RWPE2 (cell line): ENCODE results near the gene THSD4.
A peak's percentile ranks its signal among the peaks of the same experiment; 100 is the strongest.

ENCODE experiments used
- ATAC-seq: fragments of 200-7000 bp; cut with Tn5 transposase; 3 replicates; pipeline ENCODE4 v1.9.1; 2021; ENCODE audit warnings: low read depth
- DNase-seq: peaks from one replicate; pipeline ENCODE4 v3.0.0-alpha.2; 2020; ENCODE audit warnings: low spot score
- H3K27ac ChIP-seq: fragments of 450-650 bp; 2 replicates; pipeline ENCODE4 v1.5.1; 2017; ENCODE audit warnings: mild to moderate bottlenecking; ENCODE audit not compliant: poor library complexity, severe bottlenecking
- H3K27me3 ChIP-seq: fragments of 250-450 bp; sonication (Bioruptor Pico); 2 replicates; pipeline ENCODE4 v1.5.1; 2021; ENCODE audit warnings: mild to moderate bottlenecking, moderate library complexity; ENCODE audit not compliant: insufficient read depth, poor library complexity, severe bottlenecking
- H3K36me3 ChIP-seq: fragments of 250-450 bp; sonication (Bioruptor Pico); 2 replicates; pipeline ENCODE4 v1.5.1; 2020; ENCODE audit warnings: low read depth, mild to moderate bottlenecking, moderate library complexity
- H3K4me1 ChIP-seq: fragments of 250-450 bp; sonication (Bioruptor Pico); 2 replicates; pipeline ENCODE4 v1.5.1; 2021; ENCODE audit warnings: mild to moderate bottlenecking, moderate library complexity; ENCODE audit not compliant: insufficient read depth, poor library complexity, severe bottlenecking
- H3K4me3 ChIP-seq: fragments of 250-450 bp; sonication (Bioruptor Pico); 2 replicates; pipeline ENCODE4 v1.5.1; 2021; ENCODE audit warnings: mild to moderate bottlenecking, moderate library complexity; ENCODE audit not compliant: severe bottlenecking
- H3K9me3 ChIP-seq: fragments of 250-450 bp; sonication (Bioruptor Pico); 2 replicates; pipeline ENCODE4 v1.5.1; 2021; ENCODE audit warnings: mild to moderate bottlenecking, moderate library complexity; ENCODE audit not compliant: severe bottlenecking
- TF ChIP-seq, protein P1 (sequence below): fragments of 450-650 bp; IDR thresholded peaks from one replicate; pipeline ENCODE4 v1.5.1; 2017; ENCODE audit warnings: mild to moderate bottlenecking, moderate library complexity; ENCODE audit not compliant: poor library complexity, severe bottlenecking

The THSD4 gene

DNA sequence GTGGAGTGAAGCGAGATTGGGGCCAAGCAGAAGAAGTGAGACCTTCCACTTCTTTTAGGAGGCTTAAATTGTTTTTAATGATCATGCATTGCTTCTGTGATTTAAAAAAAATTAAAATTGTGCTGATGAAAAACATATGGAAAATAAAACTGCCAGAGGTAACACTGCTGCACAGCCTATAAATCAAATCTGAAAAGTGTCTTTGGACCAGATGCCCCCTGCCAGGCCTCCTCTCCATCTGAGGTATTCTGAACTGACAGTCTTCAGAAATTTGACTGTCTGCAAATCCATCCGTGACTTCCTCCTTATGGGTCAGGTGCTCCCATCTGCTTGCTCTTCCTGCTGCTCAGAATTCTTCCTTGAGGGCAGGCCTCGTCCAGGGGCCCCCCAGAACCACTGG lies 586.5 kb downstream of the THSD4 start:
- Histone ChIP-seq H3K4me1 (no peaks in the 10 kb centered on the region), H3K36me3 (no peaks in the 10 kb centered on the region), H3K9me3 (no peaks in the 10 kb centered on the region), H3K27me3 (no peaks in the 10 kb centered on the region), H3K4me3 (no peak overlapping the region), H3K27ac (no peak overlapping the region)
- TF ChIP-seq, protein P1, sequence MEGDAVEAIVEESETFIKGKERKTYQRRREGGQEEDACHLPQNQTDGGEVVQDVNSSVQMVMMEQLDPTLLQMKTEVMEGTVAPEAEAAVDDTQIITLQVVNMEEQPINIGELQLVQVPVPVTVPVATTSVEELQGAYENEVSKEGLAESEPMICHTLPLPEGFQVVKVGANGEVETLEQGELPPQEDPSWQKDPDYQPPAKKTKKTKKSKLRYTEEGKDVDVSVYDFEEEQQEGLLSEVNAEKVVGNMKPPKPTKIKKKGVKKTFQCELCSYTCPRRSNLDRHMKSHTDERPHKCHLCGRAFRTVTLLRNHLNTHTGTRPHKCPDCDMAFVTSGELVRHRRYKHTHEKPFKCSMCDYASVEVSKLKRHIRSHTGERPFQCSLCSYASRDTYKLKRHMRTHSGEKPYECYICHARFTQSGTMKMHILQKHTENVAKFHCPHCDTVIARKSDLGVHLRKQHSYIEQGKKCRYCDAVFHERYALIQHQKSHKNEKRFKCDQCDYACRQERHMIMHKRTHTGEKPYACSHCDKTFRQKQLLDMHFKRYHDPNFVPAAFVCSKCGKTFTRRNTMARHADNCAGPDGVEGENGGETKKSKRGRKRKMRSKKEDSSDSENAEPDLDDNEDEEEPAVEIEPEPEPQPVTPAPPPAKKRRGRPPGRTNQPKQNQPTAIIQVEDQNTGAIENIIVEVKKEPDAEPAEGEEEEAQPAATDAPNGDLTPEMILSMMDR = no peak
- ATAC-seq (no peak), DNase-seq (no peak)

DNA sequence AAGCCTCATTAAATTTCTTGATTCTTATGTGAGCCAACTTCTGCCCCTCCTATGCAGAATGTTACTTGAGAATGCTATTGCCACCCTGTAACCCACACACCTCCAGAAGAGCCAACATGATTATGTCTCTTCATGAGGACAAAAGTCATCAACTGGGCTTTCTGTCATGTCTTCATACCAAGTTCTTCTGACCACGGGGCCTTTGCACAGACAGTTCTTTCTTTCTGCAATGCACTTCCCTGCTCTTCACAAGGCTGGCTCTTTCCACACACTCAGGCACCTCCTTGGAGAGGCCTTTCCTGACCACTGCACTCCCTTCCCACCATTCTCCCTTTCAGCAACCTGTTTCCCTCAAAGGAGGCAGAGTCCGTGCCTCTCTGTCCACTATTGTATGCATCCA lies 587.2 kb downstream of the THSD4 start:
- H3K4me3 ChIP-seq = no peak overlapping the region
- H3K9me3 ChIP-seq = no peaks in the 10 kb centered on the region
- H3K27me3 ChIP-seq = no peaks in the 10 kb centered on the region
- H3K4me1 ChIP-seq = no peaks in the 10 kb centered on the region
- ATAC-seq (no peak), DNase-seq (no peak)
- no peak overlapping the region for H3K27ac ChIP-seq
- TF ChIP-seq, protein P1 = no peak
- no peaks in the 10 kb centered on the region for H3K36me3 ChIP-seq

DNA sequence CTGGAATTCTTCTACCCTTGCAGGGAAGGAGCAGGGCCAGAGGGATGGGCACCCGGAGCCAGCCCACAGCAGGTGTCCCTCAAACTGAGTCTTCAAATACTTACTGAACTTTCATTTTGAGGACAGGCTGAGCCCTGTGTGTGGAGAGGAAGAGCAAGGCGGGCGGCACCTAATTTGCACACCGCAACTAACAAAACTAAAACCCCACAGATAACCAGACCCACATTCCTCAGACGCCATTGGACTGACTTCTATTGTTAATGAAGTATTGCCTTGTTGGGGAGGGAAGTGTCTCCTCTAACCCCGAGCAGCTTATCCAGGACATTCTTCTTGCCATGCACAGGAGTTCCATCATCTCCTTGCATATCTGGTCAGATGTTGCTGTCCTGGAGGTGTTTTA lies 589.9 kb downstream of the THSD4 start:
- peak; percentile 13; the same call in 1 of the 3 replicates for ATAC-seq
- Histone ChIP-seq H3K27ac (no peak overlapping the region), H3K27me3 (no peaks in the 10 kb centered on the region), H3K4me1 (no peaks in the 10 kb centered on the region), H3K36me3 (no peaks in the 10 kb centered on the region), H3K9me3 (no peaks in the 10 kb centered on the region), H3K4me3 (no peak overlapping the region)
- no peak for DNase-seq
- TF ChIP-seq, protein P1 = no peak

DNA sequence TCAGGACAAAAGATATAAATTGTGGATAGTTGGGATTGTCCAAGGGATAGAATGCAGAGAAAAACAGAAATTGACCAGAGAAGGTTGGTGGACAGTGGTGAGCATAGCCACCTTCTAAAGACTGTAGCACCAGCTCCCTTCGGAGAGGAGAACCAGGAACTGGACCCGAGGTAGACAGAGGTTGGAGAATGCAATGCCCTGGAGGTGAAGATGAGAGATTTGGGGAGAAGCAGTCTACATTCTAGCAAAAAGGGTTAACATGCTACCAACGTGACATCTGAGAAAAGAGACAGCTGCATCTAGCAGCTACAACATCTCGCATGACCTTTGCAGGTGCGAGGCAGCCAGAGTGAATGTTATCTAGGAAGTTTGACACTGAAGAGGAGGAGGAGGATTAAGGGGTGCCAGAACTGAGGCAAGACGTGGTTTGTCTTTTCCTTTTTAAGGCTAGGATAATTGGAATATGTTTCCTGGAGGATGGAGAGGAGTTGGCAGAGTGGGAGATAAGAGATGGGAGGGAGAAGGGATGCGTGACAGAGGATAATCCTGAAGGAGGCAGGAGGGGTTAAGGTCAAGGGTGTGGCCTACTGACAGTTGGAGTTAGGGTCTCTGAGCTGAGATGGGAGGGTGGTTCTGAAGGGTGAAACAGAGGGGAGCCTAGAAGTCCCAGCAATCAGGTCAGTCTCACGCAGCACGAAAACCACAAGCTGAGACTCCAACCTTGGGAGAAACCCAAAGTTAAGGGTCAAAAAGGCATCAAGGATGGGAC lies 591.4 kb downstream of the THSD4 start:
- DNase-seq = no peak
- no peak overlapping the region for H3K27ac ChIP-seq
- TF ChIP-seq, protein P1 = no peak
- H3K4me3 ChIP-seq = no peak overlapping the region
- H3K27me3 ChIP-seq = no peaks in the 10 kb centered on the region
- no peaks in the 10 kb centered on the region for H3K36me3 ChIP-seq
- H3K4me1 ChIP-seq = no peaks in the 10 kb centered on the region
- no peaks in the 10 kb centered on the region for H3K9me3 ChIP-seq
- no peak for ATAC-seq

DNA sequence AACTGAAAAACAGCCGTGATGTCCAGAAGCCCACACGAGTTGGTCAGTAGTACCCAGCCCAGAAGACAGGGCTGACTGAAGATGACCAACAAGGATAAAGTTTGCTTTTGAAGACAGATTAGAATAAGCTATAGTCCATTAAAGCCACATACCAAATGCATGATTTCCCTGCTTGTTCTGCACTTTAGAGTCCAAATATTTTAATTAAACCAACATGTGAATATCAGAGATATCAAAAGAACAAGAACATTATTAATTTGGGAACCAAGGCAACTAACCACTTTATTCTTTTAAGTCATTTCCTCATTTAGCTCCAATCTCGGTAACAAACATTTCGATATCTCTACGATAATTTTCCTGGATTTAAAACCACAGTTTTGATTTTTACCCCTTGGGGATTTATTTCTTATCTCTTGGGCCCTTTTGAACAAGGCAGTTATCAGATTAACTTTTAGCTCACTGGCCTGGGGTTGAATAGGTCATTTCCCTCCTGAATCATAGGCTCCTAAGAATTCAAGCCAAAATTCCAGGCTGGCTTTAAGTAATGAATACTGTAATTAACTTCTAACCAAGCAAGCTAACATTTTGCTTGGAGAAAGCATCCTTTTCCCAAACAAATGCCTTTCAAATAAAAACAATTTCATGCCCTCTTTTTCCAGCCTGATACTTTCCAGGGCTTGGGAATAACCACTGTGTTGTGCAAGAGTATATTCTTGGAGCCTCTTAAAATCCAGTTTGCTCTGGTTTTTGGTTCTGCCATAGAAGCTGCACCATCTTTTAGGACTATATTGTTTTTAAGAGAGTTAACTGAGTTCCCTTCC lies 592.2 kb downstream of the THSD4 start:
- ATAC-seq (no peak), DNase-seq (no peak)
- TF ChIP-seq, protein P1 = no peak
- no peaks in the 10 kb centered on the region for H3K27me3 ChIP-seq
- no peak overlapping the region for H3K27ac ChIP-seq
- no peaks in the 10 kb centered on the region for H3K36me3 ChIP-seq
- no peak overlapping the region for H3K4me3 ChIP-seq
- no peaks in the 10 kb centered on the region for H3K4me1 ChIP-seq
- H3K9me3 ChIP-seq = no peaks in the 10 kb centered on the region
